ENCODE data around the gene SNTN.
"Not testable (repeated sequence)": the region's sequence is repeated elsewhere in the genome, so short reads cannot be mapped to it uniquely, and the experiment has no call there.

Gene SNTN

DNA sequence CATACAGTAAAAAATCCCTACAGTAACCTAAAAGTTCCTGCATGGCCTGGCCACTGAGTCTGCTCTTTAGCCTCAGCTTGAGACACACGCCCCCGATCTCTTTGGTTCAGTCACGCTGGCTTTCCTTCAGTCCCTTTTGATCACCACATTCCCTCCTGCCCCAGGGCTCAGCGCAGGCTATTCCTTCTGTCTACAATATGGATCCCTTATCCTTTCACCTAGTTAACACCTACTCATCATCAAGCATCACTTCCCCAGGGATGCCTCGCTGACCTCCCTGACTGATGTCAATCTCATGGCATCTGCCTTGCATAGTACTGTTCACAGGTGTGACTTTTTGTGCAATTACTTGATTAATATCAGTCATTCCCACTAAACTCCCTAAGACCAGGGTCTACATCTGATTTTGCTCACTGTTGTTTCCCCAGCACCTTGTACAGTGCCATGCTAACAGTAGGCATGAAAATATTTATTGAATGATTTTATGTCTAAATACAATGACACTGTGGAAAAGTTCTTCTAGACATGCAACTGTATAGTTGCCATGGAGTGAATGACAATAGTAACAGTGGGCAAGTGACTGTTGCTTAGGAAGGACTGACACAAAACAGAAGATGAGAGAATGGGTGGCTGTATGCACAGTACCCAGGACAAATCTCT is at the start of gene SNTN:
Gene SNTN, plus strand, starts transcription at position 610 of the 660 bp plus-strand sequence. Its CDS starts 13 bp downstream, at position 623.
- DNase-seq (ENCODE audit: low spot score), result no peak

DNA sequence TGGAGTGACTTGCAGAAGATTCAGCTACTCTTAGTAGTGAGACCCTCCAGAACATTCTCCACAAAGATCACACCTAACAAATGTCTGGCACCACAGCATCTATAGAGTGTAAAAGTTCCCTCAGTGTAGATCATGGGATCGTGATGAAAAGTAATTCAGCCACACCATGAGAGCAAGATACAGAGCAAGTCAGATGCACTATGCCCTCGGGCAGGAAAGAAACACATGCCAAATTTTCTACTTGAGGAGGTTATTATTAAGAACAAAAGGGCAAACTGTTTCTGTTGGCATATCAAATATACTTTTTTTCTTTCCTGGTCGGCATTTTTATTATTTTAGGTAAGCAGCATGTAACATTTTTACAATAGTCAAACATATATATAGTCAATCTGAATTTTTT is 44.8 kb upstream of the SNTN start:
- no peak for DNase-seq (ENCODE audit: low spot score)

DNA sequence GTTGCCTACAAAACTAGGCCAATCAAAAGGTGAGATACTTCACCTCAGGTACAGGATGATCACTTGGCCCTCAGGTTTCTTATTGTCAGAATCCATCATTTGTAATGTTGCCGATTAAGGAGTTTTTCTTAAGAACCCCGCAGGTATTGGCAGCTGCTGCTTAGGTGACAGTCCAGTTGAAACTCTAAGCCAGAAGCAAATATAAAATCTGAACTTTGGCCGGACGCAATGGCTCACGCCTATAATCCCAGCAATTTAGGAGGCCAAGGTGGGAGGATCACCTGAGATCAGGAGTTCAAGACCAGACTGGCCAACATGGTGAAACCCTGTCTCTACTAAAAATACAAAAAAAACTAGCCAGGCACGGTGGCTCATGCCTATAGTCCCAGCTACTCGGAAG is 43.1 kb upstream of the SNTN start:
- DNase-seq (ENCODE audit: low spot score), result no peak

DNA sequence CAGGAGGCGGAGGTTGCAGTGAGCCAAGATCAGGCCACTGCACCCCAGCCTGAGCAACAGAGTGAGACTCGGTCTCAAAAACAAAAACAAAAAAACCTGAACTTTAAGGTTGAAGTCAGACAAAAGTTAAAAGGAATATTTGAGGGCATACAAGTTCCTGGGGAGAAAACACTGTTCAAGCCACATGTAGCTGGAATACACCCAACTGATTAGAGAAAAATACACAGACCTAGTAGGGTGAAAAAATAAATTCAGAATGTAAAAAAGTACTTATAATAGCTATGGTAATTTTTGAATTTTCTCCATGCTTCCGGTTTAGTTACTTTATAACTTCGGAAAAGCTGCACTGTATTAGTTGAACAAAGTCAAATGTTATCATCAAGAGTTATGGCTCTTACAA is 42.6 kb upstream of the SNTN start:
- no peak for DNase-seq (ENCODE audit: low spot score)

DNA sequence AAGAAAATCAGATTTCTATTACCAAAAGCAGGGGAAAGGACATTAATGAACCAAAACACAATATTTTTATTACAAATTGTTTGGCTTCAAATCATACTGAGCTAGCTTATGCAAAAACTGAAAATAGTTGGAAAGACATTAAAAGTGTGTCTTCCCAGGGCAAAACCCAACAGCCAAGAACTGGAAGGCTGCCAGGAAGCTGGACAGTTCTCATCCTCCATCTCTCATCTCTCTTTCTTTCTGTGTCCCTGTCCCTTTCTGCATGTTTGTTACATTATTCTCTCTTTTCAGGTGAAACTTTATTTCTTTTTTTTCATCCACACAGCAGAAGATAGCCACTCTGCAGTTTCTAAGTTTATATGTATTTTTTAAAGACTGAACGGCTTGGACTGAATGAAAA is 41.1 kb upstream of the SNTN start:
- no peak for DNase-seq (ENCODE audit: low spot score)

DNA sequence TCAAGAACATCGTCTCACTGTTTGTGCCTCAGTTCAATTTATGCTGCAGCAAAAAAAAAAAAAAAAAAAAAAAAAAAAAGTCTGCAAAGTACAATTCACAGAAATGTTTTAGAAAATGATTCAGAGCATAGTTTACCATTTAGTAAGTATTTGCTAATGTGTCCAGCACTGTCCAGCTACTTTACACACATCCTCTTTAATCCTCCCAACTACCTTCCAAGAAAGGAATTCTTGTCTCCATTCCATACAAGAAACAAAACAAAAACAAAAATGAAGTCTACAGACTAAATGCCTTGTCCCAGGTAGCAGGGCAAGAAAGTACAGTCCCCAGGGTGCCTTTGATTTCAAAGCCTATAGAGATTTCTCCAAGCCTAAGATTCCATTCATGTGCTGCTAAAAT is 38.9 kb upstream of the SNTN start:
- DNase-seq (ENCODE audit: low spot score), result no peak

DNA sequence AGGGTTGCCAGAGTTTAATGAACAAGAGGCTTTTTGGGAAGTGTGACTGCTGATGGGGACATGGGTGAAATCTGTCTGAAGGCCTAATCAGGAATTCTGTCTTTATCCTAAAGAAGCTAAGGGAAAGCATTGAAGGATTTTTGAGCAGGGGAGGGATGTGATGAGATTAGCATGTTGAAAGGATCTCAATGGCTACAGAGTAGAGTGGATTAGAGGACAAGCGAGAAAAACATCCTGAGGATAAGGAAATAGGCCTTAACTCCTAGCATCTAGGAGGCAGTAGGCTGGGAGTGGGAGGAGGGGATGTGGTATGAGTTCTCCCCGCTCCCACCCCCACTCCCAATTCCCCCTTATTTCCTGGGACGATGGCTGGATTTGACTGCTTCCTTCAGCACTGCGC is 35.1 kb upstream of the SNTN start:
- no peak for DNase-seq (ENCODE audit: low spot score)

DNA sequence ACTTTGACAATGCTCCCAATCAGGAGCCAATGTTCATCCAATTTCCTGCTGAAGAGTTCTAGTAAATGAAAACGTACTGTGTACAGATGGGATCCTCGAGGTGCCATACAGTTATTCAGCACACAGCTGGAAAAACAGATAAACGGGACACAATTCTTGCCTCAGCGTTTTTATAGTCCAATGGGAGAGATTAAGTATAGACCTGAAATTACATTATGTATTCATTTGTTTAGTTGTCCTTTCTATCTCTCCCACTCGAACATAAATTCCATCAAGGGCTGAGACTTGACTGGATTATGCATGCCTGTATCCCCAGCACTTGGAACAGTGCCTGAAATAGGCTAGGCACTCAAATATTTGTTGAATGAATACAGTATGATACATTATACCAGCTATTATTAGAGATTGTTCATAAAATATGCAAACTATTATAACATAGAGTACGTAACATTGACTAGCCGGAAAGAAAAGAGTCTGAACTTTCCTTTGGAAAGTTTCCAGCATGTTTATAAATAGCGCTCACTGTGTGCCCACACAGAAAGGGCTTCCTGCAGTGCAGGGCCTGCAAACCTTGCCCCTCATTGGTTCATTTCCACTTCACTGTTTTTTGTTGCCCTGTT is 27.4 kb upstream of the SNTN start:
- DNase-seq (ENCODE audit: low spot score), result no peak

DNA sequence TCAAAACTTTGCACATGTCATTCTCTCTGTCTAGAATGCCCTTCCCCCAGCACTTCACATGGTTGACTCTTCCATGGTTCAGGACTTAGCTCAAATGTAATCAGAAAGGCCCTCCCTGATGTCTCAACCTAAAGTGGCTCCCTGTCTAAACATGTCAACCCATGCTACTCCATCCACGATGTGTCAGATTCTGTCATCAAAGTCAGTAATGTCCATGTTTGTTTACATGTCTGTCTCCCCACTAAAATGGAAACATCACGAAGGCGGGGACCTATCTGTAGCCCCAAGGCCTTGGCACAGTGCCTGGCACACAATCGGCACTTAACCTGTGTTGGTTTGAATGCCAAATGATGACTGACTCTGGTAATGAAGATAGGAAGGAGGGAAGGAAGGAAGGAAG is 20.8 kb upstream of the SNTN start:
- DNase-seq (ENCODE audit: low spot score), result no peak

DNA sequence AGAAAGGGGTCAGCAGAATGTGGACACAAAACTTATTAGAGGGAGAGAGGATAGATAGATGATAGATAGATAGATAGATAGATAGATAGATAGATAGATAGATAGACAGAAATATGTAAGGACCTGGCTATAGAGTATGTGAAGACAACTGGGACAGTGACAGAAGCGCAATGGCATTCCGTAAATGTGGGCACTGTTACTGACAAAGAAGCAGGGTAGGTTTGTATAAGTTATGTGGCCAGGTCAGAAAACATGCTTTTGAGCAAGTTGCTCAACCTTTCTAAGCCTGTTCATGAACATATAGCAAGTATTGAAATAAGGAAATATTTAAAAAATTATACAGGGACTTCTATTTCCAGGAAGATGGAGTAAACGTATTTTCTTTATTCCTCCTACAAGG is 17.3 kb upstream of the SNTN start:
- no peak for DNase-seq (ENCODE audit: low spot score)

DNA sequence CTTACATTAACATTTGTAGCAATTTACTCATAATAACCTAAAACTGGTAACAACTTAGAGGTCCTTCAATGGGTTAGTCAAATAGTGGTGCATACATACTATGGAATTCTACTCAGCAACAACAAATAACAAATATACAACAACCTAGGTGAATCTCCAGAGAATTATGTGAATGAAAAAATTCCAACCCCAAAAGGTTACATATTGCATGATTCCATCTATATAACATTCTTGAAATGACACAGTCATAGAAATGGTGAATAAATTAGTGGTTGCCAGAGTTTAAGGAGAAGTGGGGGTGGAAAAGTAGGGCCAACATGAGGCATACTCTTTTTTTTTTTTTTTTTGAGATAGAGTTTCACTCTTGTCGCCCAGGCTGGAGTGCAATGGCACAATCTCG is 12.7 kb upstream of the SNTN start:
- DNase-seq (ENCODE audit: low spot score), result no peak

DNA sequence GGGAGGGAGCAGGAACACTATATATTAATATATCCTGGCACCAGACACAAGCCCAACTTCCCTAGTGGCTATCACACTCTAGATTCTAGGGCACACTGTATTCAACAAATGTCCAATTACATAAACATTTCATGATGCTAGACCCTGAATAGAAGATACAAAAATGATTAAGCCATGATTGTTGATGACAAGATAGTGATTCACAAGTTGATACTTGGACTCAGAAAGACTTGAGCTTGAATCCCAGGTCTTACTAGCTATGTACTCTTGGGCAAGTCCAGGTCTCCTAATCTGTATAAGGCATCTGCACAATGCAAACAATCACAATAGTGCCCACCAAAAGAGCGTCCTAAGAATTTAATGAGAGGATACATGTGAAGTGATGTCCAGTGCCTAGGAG is 10.0 kb upstream of the SNTN start:
- no peak for DNase-seq (ENCODE audit: low spot score)

DNA sequence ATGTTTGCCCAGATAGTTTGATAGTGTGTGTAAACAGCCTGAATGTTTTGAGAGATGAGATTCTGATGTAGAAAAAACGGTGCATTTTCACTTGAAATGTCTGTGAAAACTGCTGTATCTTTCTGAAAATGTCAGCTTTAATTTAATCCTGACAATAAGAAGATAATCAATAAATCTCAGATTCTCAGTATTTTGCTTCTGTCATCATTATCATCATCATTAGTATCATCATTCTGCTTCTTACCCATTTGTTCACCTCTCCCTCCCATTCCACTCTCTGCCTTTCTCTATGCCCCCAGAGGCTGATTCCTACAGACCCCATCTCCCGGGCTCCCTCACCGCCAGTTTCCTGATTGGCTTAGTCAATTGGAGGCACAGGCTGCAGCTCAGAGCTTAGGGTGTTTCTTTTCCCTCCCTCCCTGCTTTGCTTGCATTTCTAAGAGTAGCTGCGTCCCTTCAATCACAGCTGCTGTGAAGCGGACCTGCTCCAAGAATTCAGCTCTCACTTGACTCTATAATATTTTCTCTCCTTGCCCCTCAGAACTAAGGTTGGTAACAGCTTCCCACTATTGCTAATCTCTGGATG is 8.2 kb upstream of the SNTN start:
- no peak for DNase-seq (ENCODE audit: low spot score)

DNA sequence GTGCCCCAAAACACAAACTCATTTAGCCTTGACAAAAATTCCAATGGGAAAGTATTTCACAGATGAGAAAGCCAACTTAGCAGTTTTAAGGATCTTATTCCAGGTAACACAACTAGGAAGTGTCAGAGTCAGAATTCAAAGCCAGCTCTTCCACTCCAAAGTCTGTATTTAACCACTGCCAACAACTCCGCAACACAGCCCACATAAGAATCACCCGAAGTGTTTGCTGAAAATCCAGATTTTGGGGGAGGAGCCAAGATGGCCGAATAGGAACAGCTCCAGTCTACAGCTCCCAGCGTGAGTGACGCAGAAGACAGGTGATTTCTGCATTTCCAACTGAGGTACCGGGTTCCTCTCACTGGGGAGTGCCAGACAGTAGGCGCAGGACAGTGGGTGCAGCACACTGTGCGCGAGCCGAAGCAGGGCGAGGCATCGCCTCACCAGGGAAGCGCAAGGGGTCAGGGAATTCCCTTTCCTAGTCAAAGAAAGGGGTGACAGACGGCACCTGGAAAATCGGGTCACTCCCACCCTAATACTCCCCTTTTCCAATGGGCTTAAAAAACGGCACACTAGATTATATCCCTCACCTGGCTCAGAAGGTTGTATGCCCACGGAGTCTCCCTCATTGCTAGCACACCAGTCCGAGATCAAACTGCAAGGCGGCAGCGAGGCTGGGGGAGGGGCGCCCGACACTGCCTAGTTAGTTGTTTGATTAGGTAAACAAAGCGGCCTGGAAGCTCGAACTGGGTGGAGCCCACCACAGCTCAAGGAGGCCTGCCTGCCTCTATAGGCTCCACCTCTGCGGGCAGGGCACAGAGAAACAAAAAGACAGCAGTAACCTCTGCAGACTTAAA is 7.3 kb upstream of the SNTN start:
- not testable (repeated sequence) for DNase-seq (ENCODE audit: low spot score)

DNA sequence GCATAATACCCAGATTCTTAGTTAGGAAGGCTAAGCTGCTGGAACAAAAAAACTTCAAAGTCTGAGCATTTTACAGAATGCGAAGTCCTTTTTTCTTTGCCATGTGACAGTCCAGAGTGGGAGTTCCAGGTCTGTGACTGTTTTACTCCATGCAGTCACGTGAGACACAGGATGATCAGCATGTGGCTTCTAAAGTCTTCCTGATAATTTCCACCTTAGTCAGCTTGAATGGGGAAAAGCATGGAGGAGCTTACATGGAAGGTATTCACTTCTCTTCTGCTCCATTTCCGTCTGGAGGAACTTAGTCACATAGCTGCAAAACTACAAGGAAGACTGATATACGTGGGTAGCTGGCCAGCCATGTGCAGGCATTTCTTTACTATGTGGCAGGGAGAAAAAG is 1.7 kb downstream of the SNTN start:
- no peak for DNase-seq (ENCODE audit: low spot score)

DNA sequence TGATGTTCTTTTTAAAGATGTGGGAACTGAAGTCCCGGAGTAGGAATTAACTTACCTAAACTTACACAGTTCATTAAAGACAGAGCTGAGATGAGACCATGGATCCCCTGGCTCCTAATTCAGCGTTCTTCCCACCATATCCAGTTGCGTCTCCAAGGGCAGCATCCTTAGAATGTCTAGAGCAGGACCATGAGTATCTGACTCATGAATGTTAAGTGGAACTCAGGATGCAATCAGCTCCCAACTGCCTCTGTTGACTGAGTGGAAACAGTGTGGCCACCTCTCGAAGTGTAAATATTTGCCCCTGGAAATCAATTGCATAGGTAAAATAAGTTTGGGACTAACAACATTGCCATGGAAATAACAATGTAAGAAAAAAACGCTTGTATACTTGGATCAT is 2.5 kb downstream of the SNTN start:
- no peak for DNase-seq (ENCODE audit: low spot score)

DNA sequence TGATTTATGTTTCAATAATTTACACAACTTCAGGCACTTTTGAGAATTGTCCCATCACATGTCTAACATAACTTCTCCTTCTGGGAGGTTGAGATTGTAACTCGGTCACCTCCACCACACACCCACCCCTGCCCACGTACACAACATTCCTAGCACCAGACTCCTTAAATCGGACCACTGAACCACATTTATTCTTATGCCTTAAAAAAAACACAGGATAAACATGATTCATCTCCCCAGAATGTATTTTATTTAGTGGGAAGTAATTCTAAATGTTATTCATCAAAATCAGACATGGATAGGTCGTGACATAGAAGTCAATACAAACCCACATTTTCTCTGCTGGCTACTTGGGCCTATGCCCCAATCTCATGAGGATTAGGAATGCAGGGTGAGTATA is 3.0 kb downstream of the SNTN start:
- DNase-seq (ENCODE audit: low spot score), result no peak

DNA sequence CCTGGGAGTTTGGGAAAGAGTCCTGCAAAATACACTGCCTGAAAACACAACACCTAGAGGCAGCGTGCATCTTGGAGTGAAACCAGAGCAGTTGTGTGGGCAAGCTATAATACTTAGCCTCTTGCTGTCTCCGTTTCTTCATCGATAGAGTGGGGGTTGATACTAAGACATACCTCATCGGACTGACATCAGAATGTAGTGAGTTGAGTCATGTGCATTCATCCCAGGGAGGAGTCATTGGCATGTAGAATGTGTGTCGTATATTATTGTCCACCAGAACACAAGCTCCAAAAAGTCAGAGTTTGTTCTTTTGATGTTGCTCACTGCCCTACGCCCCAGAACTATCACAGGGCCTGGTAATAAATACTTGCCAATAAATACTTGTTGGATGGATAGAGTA is 4.3 kb downstream of the SNTN start:
- DNase-seq (ENCODE audit: low spot score), result no peak

DNA sequence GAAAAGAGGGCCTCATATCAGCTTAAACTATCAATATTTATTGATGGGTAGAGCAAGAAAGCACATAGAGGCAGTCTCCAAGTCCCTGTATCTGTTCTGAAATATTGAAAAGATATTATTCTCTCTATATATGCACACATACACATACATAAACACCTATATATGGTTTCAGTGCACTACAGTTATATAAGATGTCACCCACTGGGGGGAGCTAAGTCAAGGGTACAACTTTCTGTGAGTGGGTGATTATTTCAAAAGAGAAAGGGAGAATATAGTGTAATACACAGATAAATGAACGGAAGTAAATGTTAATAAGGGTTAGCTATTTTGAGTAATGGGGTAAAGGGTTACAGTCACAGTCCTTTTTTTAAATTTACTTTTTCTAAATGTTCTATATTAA is 8.8 kb downstream of the SNTN start:
- DNase-seq (ENCODE audit: low spot score), result no peak

DNA sequence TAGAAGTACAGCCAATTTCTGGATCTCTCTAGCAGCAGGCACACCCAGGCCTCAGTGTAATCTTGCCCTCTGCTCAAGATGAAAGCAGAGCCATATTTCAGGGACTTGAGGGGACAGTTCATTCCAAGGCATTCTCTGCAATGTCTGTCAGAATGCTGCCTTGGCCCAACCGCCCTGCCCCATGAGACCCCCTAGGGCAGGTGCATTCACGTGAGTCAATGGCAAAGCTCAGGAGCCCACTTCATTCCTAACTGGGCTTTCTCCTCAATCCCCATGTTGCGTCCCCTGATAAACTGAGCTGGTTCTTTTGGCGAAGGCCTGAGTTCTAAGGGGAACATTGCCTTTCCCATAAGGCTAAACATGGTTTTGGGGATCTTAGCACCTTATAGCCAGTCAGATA is 9.5 kb downstream of the SNTN start:
- no peak for DNase-seq (ENCODE audit: low spot score)

DNA sequence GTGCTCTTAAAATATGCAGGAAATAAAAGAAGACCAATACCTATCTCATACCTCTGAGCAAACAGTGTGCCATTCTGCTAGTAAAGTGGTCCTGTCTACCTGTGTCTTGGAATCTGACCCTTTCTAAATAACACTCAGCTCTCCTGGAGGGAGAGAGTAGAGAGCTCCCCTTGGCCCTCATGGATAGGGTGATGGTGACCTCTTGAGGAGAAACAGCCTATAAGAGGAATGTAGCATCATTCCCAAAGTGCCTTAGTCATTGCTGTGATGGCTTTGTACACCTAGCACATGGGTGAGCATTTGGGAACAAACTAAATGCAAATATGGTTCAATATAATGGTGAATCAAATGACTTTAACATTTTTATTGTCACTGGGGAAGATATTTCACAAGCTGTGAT is 10.0 kb downstream of the SNTN start:
- DNase-seq (ENCODE audit: low spot score), result no peak

DNA sequence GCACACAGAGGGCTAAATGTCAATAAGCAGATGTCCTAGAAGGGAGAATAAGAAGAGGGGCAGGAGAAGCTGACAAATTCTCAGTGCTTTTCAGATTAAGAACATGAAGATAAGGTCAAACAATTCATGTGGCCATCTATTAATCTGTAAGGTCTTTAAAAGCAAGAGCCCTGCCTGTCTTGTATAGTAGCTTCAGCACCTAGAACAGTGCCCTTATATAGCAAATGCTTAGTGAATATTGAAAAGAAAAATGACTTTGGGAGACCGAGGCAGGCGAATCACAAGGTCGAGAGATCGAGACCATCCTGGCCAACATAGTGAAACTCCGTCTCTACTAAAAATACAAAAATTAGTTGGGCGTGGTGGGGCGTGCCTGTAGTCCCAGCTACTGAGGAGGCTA is 18.1 kb downstream of the SNTN start:
- DNase-seq (ENCODE audit: low spot score), result no peak

DNA sequence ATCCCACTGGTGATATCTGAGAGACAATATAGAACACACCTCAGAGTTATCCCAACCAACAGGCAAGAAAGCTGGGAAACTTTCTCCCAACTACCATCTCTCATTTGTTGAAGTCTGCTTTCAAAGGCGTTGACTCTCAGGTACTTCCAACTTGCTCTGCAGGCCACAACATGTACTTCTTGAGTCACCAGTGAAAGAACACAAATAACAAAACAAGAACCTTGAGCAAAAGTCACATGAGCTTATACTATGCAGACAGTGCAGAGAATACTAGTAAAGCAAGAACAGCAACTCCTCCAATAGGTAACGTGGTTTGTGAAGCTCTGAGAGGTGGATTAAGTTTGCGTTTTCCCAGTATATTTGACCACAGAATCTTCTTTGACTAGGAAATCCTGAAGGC is 20.6 kb downstream of the SNTN start:
- no peak for DNase-seq (ENCODE audit: low spot score)
